ENCODE measurements around the gene RPL18. TPM values are rescaled to one million over a fixed set of nuclear protein-coding genes. Genes with fewer than 3 reads are reported as not detected.

Gene RPL18
- total RNA-seq, 1 donor from 2014 or later, result 1,780 TPM

- Mint-ChIP-seq H3K9me3 (no peaks in the 10 kb centered on the region), H3K4me1 (ENCODE audit: low read depth) (peaks cover 32% of the 10 kb centered on the region), H3K4me3 (peak overlapping the region; percentile 83), H3K36me3 (ENCODE audit: low read depth) (peaks cover 25% of the 10 kb centered on the region), H3K27me3 (ENCODE audit: insufficient read depth) (no peaks in the 10 kb centered on the region), H3K27ac (peak overlapping the region; percentile 94)
- DNase-seq (ENCODE audit: low spot score), result no peak
- intact Hi-C loops (cut with micrococcal nuclease), result loop anchor here (1.0 to 5.0 kb wide), 3 partner anchors 9 to 1017 kb away; partner anchors contain the start of genes RRAS and SCAF1
Measured at GRCh38 chr19:48624791-48625723, 6.1 kb upstream of the RPL18 start.

DNA sequence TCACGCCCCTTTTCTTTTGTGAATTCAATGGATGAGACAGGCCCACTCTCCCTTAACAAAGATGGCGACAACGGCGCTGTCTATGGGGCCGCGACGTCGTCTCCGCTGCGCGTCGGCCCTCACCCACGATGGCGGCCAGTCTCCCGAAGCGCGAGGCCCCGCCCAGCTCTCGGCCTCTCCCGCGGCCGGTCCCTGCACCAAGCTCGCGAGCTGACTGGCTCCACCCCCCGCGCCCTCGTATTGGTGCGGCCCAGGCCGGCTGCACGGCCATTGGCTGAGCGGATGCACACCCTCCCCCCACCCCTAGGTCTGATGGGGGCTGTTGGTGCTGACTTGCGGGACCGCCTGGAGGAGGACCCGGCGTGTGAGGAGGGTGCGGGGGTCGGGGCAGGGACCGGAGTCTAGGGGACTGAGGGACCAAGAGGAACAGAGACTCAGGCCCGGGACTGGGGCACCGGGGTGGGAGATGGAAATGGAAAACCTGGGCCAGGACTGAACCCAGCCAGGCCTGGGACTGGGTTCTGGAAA is 5.2 kb upstream of the RPL18 start:
- peak; percentile 97 for DNase-seq (ENCODE audit: low spot score)
- H3K27me3 Mint-ChIP-seq (ENCODE audit: insufficient read depth), result no peaks in the 10 kb centered on the region
- H3K4me1 Mint-ChIP-seq (ENCODE audit: low read depth), result peaks cover 39% of the 10 kb centered on the region
- H3K9me3 Mint-ChIP-seq, result no peaks in the 10 kb centered on the region
- intact Hi-C loops (cut with micrococcal nuclease), result loop anchor here (1.0 to 5.0 kb wide), 3 partner anchors 10 to 1018 kb away; partner anchors contain the start of genes RRAS and SCAF1
- H3K27ac Mint-ChIP-seq, result peak overlapping the region; percentile 94
- peak overlapping the region; percentile 83 for H3K4me3 Mint-ChIP-seq
- peaks cover 27% of the 10 kb centered on the region for H3K36me3 Mint-ChIP-seq (ENCODE audit: low read depth)

DNA sequence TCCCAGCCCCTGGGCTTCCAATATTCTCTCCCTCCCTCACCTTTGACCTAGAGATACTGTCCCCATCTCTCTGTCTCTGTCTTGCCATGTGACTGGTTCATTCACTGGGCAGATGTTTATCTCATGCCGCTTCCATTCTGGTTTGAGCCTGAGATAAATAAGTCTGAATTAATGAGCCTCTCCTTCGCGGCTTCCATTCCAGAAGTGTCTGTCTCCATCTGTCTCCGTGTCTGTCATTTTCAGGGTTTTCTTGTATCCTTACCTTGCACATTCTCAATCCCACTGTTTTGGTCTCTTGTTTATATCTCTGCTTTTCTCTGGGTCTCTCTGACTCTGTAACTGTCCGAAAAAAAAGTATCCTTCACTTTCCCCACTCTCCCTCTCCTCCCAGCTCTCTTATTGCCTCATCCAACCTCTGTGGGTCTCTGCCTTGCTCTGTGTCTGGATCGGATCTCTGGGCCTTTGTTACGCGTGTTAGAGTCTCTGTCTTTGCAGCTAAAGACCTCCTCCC is 4.6 kb upstream of the RPL18 start:
- intact Hi-C loops (cut with micrococcal nuclease), result loop anchor here (1.0 to 5.0 kb wide), 3 partner anchors 11 to 1019 kb away; partner anchors contain the start of genes RRAS and SCAF1
- H3K27me3 Mint-ChIP-seq (ENCODE audit: insufficient read depth), result no peaks in the 10 kb centered on the region
- H3K9me3 Mint-ChIP-seq, result no peaks in the 10 kb centered on the region
- H3K36me3 Mint-ChIP-seq (ENCODE audit: low read depth), result peaks cover 30% of the 10 kb centered on the region
- peak overlapping the region; percentile 83 for H3K4me3 Mint-ChIP-seq
- DNase-seq (ENCODE audit: low spot score), result no peak
- peak overlapping the region; percentile 94 for H3K27ac Mint-ChIP-seq
- H3K4me1 Mint-ChIP-seq (ENCODE audit: low read depth), result peaks cover 41% of the 10 kb centered on the region

DNA sequence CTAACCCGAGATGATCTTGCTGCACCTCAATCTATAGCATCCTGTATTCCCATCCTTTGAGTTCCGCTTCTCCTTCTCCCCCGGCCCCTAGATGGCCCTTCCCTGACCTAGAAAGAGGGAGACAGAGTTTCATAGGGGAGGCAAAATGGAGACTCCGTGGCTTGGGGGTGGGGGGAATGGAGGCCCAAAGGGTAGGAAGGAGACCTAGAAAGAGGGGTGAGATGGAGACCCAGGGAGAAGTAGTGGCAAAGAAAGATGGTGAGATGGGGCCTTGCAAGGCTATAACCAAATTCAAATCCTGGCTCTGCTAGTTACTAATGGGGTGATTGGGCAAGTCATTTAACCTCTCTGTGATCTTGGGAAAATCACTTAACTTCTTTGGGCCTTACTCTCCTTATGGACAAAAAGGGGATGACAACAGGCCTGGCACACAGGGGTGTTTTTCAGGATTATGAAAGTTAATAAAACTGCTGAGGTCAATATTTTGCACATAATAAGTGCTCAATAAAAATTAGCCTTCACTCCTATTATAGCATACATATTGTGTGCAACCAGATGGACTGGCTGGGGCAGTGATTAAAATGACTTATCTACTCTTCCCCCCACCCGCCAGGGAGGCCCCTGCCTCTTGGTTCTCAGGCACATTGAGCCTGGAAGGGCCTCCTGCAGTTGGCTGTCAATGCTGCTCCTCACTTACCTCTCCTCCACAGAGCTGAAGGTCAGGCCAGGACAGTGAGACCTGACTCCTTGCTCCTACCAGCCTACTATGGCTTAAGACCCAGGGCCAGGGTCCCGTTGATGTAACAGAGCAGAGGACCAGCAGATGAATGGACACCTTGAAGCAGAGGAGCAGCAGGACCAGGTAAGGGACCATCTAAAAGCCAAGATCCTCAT is 961 bp upstream of the RPL18 start:
- peaks cover 51% of the 10 kb centered on the region for H3K4me1 Mint-ChIP-seq (ENCODE audit: low read depth)

GRCh38 chr19:48618278-48618915 is 581 bp downstream of the RPL18 start:
- peak overlapping the region; percentile 99 for H3K4me3 Mint-ChIP-seq
- H3K27ac Mint-ChIP-seq, result peak overlapping the region; percentile 100

More for the DNA sequence above, 961 bp upstream of the RPL18 start:
- Mint-ChIP-seq H3K4me3 (peak overlapping the region; percentile 99), H3K27me3 (ENCODE audit: insufficient read depth) (no peaks in the 10 kb centered on the region), H3K27ac (peak overlapping the region; percentile 100), H3K9me3 (no peaks in the 10 kb centered on the region), H3K36me3 (ENCODE audit: low read depth) (peaks cover 59% of the 10 kb centered on the region)
- DNase-seq (ENCODE audit: low spot score), result no peak
- intact Hi-C loops (cut with micrococcal nuclease), result loop anchor here (1.0 to 5.0 kb wide), 7 partner anchors 17 to 1022 kb away; partner anchors contain the start of genes CYTH2, DBP, GRWD1 and RRAS

DNA sequence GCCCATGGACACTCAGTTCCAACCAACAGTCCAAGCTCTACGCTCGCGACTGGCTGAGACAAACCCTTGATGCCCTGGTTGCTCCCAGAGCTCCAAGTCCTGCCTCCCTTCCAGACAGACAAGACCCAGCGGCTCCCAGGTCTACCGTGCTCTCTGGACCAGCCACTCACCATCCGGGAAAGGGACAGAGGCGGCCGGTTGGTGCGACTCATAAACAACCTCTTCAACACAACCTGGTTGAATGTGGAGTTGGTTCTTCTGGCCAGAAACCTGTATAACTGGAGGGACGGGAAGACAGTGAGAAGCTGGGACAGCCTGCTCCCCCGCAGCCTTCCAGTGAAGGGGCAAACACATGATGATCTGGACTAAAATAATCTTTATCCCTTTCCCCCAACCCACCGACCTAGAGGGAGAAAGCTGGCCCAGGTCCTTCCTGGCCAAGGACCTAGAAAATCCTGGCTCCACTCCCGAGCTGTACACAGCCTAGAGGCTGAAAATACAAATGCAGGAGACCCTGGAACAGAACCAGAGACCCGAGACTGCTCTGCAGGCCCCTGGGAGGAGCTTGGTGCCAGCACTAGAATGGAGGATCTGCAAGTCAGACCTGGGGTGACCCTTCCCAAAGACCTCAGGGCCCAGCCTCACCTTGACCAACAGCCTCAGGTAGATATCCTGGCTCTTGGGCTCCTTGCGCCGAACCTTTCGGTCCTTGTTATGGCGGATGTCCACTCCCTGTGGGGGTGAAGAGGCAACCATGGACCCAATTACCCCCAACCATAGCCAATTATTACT is 1.6 kb downstream of the RPL18 start:
- intact Hi-C loops (cut with micrococcal nuclease), result no loop called here
- Mint-ChIP-seq H3K36me3 (ENCODE audit: low read depth) (peaks cover 51% of the 10 kb centered on the region), H3K4me3 (peak overlapping the region; percentile 99), H3K9me3 (no peaks in the 10 kb centered on the region), H3K27me3 (ENCODE audit: insufficient read depth) (no peaks in the 10 kb centered on the region), H3K4me1 (ENCODE audit: low read depth) (peaks cover 37% of the 10 kb centered on the region), H3K27ac (peak overlapping the region; percentile 100)
- DNase-seq (ENCODE audit: low spot score), result no peak

More at GRCh38 chr19:48618278-48618915, 581 bp downstream of the RPL18 start:
- Mint-ChIP-seq H3K4me1 (ENCODE audit: low read depth) (peaks cover 43% of the 10 kb centered on the region), H3K9me3 (no peaks in the 10 kb centered on the region), H3K27me3 (ENCODE audit: insufficient read depth) (no peaks in the 10 kb centered on the region), H3K36me3 (ENCODE audit: low read depth) (peaks cover 56% of the 10 kb centered on the region)
- intact Hi-C loops (cut with micrococcal nuclease), result no loop called here
- no peak for DNase-seq (ENCODE audit: low spot score)

- Mint-ChIP-seq H3K27ac (peak overlapping the region; percentile 100), H3K4me3 (peak overlapping the region; percentile 99), H3K27me3 (ENCODE audit: insufficient read depth) (no peaks in the 10 kb centered on the region), H3K36me3 (ENCODE audit: low read depth) (peaks cover 47% of the 10 kb centered on the region), H3K9me3 (no peaks in the 10 kb centered on the region), H3K4me1 (ENCODE audit: low read depth) (peaks cover 35% of the 10 kb centered on the region)
- DNase-seq (ENCODE audit: low spot score), result no peak
- intact Hi-C loops (cut with micrococcal nuclease), result no loop called here
Measured at GRCh38 chr19:48616491-48617056, 2.4 kb downstream of the RPL18 start.

DNA sequence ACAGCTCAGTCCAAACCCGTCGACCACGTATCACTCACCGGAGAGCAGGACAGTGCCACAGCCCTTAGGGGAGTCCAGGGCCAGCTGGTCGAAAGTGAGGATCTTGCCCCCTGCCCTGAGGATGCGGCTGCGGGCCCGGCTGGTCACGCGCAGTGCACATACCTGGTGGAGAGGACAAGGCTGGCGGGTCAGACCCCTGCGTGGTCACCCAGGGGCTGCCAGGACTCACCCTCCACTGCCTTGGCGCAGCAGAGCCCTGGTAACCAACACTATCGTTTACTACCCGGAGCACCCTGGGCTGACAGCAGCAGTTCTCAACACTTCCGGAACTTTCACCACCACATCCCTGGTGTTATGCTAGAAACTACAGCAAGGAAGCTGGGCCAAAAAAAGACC is 2.9 kb downstream of the RPL18 start:
- H3K9me3 Mint-ChIP-seq, result no peaks in the 10 kb centered on the region
- H3K27me3 Mint-ChIP-seq (ENCODE audit: insufficient read depth), result no peaks in the 10 kb centered on the region
- peaks cover 35% of the 10 kb centered on the region for H3K4me1 Mint-ChIP-seq (ENCODE audit: low read depth)
- DNase-seq (ENCODE audit: low spot score), result no peak
- peak overlapping the region; percentile 55 for H3K27ac Mint-ChIP-seq
- peaks cover 44% of the 10 kb centered on the region for H3K36me3 Mint-ChIP-seq (ENCODE audit: low read depth)
- peak overlapping the region; percentile 99 for H3K4me3 Mint-ChIP-seq
- intact Hi-C loops (cut with micrococcal nuclease), result no loop called here

GRCh38 chr19:48615231-48616040 is 3.5 kb downstream of the RPL18 start:
- no peak for DNase-seq (ENCODE audit: low spot score)
- peaks cover 44% of the 10 kb centered on the region for H3K36me3 Mint-ChIP-seq (ENCODE audit: low read depth)
- intact Hi-C loops (cut with micrococcal nuclease), result no loop called here
- H3K27me3 Mint-ChIP-seq (ENCODE audit: insufficient read depth), result no peaks in the 10 kb centered on the region
- H3K9me3 Mint-ChIP-seq, result no peaks in the 10 kb centered on the region
- peak overlapping the region; percentile 99 for H3K4me3 Mint-ChIP-seq
- H3K4me1 Mint-ChIP-seq (ENCODE audit: low read depth), result peaks cover 35% of the 10 kb centered on the region
- peak overlapping the region; percentile 61 for H3K27ac Mint-ChIP-seq

GRCh38 chr19:48614436-48615230 is 4.3 kb downstream of the RPL18 start, which contains the start of gene FAM83E:
TSS of gene FAM83E (minus strand) at chr19:48615076. CDS start at chr19:48613372, 1,704 bp downstream.
- peak within 1 kb of the TSS; percentile 61 for H3K27ac Mint-ChIP-seq
- peaks cover 27% of the 10 kb centered on the region for H3K4me1 Mint-ChIP-seq (ENCODE audit: low read depth)
- no peak for DNase-seq (ENCODE audit: low spot score)
- H3K9me3 Mint-ChIP-seq, result no peaks in the 10 kb centered on the region
- H3K4me3 Mint-ChIP-seq, result peak within 1 kb of the TSS; percentile 99
- no peaks in the 10 kb centered on the region for H3K27me3 Mint-ChIP-seq (ENCODE audit: insufficient read depth)
- intact Hi-C loops (cut with micrococcal nuclease), result no loop called here
- H3K36me3 Mint-ChIP-seq (ENCODE audit: low read depth), result peaks cover 42% of the 10 kb centered on the region
